ENCODE results near the gene CHD2. TPM values are rescaled to one million over a fixed set of nuclear protein-coding genes. Genes with fewer than 3 reads are reported as not detected.

The CHD2 gene
- total RNA-seq, 1 experiment from 2014 or later, result 101 TPM

DNA sequence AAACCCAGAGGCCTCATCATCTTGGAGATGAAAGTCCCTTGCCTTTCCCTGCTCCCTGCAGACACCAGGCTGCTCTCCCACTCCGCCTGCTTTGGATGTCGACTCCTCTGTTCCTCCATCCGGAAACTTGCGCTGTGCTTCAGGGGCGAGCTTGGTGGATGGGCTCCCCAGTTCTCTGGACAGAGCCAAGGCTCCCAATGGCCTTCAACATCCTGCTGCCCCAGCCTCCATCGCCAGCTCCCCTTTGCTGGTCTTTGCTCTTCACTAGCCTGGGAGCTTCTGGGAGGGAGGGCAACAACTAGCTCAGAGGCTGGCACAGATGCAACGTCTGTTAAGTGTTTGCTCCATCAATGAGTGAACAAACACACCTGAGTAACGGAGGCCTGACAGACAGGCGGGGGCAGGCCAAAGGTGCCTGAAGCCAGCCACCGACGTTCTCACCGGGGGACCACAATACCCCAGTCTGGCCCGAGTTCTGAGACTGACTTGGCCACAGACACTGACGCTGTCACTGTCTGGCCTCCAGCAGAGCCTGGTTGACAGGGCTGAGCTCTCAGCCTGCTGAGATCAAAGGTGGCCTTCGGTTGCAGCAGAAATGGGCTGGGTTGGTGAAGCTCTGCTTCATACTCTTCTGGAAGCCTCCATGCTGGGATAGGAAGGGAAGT is 149.9 kb downstream of the CHD2 start:
- POLR2A ChIA-PET, result no interaction called here
- Mint-ChIP-seq H3K4me1 (no peaks in the 10 kb centered on the region), H3K27ac (no peak overlapping the region), H3K27me3 (ENCODE audit: low read depth) (no peaks in the 10 kb centered on the region), H3K36me3 (peaks cover 77% of the 10 kb centered on the region), H3K9me3 (peaks cover 16% of the 10 kb centered on the region), H3K4me3 (no peak overlapping the region)
- ATAC-seq (no peak), DNase-seq (ENCODE audit: low spot score) (no peak)
- TF ChIP-seq TEAD4 (CRISPR knock-in tag; IDR thresholded peaks at IDR 0.05) (no peak), HMGA2 (CRISPR knock-in tag; IDR thresholded peaks at IDR 0.05) (no peak), ZNF671 (CRISPR knock-in tag; IDR thresholded peaks at IDR 0.05) (no peak), ZNF396 (CRISPR knock-in tag; IDR thresholded peaks at IDR 0.05; ENCODE audit: borderline replicate concordance) (no peak), ELF4 (CRISPR knock-in tag; IDR thresholded peaks at IDR 0.05; ENCODE audit: low read depth) (no peak), CREB1 (CRISPR knock-in tag; IDR thresholded peaks at IDR 0.05) (no peak), GRHL2 (CRISPR knock-in tag; IDR thresholded peaks at IDR 0.05; ENCODE audit: insufficient replicate concordance, severe bottlenecking) (no peak), PRRX2 (CRISPR knock-in tag; IDR thresholded peaks at IDR 0.05) (no peak), OVOL2 (CRISPR knock-in tag; IDR thresholded peaks at IDR 0.05; ENCODE audit: borderline replicate concordance) (no peak), GABPB1 (CRISPR knock-in tag; IDR thresholded peaks at IDR 0.05) (no peak), SOX15 (CRISPR knock-in tag; IDR thresholded peaks at IDR 0.05) (no peak), RELA (CRISPR knock-in tag; IDR thresholded peaks at IDR 0.05; ENCODE audit: borderline replicate concordance) (no peak)
- TF ChIP-seq, protein P1, sequence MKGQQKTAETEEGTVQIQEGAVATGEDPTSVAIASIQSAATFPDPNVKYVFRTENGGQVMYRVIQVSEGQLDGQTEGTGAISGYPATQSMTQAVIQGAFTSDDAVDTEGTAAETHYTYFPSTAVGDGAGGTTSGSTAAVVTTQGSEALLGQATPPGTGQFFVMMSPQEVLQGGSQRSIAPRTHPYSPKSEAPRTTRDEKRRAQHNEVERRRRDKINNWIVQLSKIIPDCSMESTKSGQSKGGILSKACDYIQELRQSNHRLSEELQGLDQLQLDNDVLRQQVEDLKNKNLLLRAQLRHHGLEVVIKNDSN (CRISPR knock-in tag; IDR thresholded peaks at IDR 0.05), result no peak
- TF ChIP-seq, protein P2, sequence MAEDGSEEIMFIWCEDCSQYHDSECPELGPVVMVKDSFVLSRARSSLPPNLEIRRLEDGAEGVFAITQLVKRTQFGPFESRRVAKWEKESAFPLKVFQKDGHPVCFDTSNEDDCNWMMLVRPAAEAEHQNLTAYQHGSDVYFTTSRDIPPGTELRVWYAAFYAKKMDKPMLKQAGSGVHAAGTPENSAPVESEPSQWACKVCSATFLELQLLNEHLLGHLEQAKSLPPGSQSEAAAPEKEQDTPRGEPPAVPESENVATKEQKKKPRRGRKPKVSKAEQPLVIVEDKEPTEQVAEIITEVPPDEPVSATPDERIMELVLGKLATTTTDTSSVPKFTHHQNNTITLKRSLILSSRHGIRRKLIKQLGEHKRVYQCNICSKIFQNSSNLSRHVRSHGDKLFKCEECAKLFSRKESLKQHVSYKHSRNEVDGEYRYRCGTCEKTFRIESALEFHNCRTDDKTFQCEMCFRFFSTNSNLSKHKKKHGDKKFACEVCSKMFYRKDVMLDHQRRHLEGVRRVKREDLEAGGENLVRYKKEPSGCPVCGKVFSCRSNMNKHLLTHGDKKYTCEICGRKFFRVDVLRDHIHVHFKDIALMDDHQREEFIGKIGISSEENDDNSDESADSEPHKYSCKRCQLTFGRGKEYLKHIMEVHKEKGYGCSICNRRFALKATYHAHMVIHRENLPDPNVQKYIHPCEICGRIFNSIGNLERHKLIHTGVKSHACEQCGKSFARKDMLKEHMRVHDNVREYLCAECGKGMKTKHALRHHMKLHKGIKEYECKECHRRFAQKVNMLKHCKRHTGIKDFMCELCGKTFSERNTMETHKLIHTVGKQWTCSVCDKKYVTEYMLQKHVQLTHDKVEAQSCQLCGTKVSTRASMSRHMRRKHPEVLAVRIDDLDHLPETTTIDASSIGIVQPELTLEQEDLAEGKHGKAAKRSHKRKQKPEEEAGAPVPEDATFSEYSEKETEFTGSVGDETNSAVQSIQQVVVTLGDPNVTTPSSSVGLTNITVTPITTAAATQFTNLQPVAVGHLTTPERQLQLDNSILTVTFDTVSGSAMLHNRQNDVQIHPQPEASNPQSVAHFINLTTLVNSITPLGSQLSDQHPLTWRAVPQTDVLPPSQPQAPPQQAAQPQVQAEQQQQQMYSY (CRISPR knock-in tag; IDR thresholded peaks at IDR 0.05), result no peak
- TF ChIP-seq, protein P3, sequence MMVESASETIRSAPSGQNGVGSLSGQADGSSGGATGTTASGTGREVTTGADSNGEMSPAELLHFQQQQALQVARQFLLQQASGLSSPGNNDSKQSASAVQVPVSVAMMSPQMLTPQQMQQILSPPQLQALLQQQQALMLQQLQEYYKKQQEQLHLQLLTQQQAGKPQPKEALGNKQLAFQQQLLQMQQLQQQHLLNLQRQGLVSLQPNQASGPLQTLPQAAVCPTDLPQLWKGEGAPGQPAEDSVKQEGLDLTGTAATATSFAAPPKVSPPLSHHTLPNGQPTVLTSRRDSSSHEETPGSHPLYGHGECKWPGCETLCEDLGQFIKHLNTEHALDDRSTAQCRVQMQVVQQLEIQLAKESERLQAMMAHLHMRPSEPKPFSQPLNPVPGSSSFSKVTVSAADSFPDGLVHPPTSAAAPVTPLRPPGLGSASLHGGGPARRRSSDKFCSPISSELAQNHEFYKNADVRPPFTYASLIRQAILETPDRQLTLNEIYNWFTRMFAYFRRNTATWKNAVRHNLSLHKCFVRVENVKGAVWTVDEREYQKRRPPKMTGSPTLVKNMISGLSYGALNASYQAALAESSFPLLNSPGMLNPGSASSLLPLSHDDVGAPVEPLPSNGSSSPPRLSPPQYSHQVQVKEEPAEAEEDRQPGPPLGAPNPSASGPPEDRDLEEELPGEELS (CRISPR knock-in tag; IDR thresholded peaks at IDR 0.05), result no peak
- TF ChIP-seq, protein P4, sequence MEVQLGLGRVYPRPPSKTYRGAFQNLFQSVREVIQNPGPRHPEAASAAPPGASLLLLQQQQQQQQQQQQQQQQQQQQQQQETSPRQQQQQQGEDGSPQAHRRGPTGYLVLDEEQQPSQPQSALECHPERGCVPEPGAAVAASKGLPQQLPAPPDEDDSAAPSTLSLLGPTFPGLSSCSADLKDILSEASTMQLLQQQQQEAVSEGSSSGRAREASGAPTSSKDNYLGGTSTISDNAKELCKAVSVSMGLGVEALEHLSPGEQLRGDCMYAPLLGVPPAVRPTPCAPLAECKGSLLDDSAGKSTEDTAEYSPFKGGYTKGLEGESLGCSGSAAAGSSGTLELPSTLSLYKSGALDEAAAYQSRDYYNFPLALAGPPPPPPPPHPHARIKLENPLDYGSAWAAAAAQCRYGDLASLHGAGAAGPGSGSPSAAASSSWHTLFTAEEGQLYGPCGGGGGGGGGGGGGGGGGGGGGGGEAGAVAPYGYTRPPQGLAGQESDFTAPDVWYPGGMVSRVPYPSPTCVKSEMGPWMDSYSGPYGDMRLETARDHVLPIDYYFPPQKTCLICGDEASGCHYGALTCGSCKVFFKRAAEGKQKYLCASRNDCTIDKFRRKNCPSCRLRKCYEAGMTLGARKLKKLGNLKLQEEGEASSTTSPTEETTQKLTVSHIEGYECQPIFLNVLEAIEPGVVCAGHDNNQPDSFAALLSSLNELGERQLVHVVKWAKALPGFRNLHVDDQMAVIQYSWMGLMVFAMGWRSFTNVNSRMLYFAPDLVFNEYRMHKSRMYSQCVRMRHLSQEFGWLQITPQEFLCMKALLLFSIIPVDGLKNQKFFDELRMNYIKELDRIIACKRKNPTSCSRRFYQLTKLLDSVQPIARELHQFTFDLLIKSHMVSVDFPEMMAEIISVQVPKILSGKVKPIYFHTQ (CRISPR knock-in tag; IDR thresholded peaks at IDR 0.05), result no peak
- TF ChIP-seq, protein P5, sequence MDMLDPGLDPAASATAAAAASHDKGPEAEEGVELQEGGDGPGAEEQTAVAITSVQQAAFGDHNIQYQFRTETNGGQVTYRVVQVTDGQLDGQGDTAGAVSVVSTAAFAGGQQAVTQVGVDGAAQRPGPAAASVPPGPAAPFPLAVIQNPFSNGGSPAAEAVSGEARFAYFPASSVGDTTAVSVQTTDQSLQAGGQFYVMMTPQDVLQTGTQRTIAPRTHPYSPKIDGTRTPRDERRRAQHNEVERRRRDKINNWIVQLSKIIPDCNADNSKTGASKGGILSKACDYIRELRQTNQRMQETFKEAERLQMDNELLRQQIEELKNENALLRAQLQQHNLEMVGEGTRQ (CRISPR knock-in tag; IDR thresholded peaks at IDR 0.05), result no peak
- CTCF ChIA-PET, result interaction anchor here (0.9 to 1.4 kb wide), 4 partner anchors 20 to 1097 kb away, joined by 3 to 4 read pairs (median 3); no protein-coding TSS in a partner anchor

Data from WTC11 (cell line).